Measurements from ENCODE around the gene PLCB1.
"Not testable (repeated sequence)": the region's sequence is repeated elsewhere in the genome, so short reads cannot be mapped to it uniquely, and the experiment has no call there.

PLCB1 gene

DNA sequence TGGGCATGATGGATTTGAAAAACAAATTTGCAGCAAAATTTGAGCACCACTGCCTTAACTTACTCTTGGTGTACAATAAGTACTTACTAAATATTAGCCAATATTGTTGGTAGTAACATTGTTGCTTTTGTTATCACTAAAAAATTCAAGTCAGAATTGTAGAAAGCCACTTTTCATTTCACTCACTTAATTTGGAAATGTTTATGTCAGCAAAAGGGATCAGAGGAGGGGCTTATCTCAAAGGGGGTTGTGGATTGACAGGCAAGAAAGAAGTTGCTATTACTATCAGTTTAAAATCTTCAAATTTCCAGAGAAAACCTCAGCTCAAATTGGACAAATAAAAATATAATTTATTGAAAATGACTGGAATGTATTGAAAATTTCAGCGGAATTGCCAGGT lies 241.5 kb downstream of the PLCB1 start:
- no peak for DNase-seq

DNA sequence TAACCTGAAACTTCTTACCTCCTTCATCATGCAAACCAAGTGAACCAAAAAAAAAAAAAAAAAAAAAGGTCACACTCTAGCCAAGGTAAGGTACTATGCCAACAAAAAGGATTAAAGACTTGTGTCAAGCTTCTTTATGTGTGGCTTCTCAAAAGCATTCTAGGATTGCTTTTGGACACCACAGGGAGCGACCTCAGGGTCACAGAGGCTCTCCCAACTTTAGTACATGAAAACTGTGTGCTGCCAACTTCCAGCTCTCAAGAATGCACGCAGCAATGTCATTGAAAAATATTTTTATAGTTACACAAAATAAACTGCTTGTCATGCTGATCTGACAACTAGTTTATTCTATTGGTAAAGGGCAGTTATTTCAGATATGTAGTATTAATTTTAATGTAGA lies 243.8 kb downstream of the PLCB1 start:
- DNase-seq, result no peak

DNA sequence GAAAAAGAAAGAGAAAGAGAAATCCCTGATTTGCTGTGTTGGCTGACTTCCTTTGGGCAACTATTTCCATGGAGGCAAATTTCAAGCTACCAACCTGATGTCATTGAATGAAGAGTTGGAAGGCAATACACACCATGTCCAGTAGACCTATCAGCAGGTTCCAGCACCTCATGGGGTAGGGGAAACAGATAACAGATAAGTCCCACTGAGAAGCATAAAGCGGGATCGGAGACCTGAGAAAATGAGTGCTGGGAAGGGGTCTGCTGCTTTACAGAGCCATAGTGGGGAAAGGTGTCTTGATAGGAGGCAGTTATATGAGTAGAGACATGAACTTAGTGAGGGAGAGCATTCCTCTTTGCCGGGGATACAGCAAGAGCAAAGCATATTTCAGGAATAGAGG lies 244.9 kb downstream of the PLCB1 start:
- no peak for DNase-seq

DNA sequence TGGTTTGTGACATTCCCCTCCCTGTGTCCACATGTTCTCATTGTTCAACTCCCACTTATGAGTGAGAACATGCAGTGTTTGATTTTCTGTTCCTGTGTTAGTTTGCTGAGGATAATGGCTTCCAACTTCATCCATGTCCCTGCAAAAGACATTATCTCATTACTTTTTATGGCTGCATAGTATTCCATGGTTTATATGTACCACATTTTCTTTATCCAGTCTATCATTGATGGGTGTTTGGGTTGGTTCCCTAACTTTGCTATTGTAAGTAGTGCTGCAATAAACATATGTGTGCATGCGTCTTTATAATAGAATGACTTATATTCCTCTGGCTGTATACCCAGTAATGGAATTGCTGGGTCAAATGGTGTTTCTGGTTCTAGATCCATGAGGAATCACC lies 247.1 kb downstream of the PLCB1 start:
- not testable (repeated sequence) for DNase-seq

DNA sequence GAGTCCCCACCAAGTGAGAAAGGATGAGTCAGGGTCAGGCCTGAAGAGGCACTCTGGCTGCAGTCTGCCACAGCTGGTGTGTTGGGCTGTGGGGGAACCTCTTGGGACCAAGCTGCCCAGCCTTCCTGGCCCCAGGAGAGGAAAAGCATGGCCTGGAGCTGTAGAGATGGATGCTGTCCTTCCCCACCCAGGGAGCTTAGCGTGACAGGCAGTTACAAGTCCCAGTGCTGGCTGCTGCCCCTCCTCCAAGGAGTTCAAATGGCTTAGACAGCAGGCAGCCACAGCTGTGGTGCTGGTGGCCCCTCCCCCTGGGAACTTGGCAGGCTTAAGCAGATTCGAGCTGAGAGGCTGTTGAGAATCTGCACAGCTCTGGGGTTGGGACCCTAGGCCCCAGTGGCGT lies 253.2 kb downstream of the PLCB1 start:
- peak; percentile 30 for DNase-seq

DNA sequence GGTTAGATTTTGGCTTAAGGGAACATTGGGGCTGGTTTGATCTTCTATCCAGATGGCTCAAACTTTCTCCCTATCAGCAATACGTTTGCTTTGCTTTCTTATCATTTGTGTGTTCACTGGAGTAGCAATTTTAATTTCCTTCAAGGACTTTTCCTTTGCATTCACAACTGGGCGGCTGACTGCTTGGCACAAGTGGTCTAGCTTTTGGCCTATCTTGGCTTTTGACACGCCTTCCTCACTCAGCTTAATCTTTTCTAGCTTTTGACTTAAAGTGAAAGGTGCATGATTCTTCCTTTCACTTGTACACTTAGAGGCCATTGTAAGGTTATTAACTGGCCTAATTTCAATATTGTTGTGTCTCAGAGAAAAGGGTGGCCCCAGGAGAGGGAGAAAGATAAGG lies 254.9 kb downstream of the PLCB1 start:
- DNase-seq, result no peak

DNA sequence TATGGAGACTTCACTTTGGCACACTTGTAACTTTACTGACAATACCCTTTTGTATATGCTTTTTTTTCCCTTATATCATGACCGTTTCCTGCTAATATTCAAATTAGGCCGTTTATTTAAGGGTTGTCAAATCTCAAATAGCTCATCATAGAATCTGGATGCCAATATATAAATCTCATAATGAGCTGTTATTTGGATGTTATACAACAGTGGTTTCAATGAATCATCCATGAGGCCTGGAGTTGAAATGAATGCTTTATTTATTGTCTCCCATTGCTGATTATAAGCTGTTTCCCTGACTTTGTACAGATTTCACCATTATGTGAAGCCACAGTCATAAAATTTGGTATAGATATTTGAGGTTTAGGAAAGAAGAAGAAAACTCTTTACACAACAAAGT lies 256.1 kb downstream of the PLCB1 start:
- DNase-seq, result no peak

DNA sequence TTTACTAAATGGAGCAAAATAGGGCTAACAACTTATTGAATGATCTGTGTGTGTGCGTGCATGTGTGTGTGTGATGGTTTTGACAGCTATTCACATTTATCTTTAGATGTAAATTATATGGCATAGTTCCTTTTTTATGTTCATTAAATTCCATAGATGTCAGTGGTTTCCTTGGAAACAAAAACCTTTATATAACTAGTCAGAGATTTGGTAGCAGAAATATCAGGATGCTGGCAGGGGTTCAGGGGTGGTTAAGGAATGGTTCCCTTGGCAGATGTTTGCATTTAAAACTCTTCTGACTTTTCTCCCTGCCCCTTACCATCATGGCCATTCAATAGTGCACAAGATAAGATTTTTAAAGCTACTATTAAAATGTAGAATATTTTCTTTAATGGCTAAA lies 256.6 kb downstream of the PLCB1 start:
- DNase-seq, result no peak

DNA sequence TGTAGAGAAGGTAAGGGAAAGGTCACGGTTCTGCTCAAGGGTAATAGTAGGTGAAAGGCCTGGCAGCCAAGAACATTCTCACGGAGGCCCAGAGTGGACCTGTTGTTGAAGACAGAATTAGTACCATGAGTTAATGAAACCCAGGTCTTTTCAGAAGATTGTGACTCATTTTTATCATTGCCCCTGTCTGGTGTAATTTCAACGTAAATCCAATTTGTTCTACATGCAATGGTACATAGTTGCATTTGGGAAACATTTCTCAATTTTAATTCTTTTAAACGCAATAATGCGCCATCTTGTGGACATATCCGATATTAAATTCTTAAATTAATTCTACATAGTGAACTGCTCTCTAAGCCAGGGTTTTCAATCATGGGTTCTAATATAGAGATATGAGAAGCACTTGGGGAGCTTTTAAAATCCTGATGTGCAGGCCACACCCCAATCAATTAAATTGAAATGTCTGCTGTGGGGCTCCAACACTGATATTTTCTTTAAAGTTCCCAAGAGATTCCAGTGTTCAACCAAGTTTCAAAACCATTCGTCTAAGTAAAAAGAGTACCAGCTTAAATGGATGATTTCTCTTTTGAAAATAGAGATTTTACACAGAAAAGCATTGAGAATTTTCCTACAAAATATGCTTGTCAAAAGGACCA lies 257.4 kb downstream of the PLCB1 start:
- DNase-seq, result no peak

DNA sequence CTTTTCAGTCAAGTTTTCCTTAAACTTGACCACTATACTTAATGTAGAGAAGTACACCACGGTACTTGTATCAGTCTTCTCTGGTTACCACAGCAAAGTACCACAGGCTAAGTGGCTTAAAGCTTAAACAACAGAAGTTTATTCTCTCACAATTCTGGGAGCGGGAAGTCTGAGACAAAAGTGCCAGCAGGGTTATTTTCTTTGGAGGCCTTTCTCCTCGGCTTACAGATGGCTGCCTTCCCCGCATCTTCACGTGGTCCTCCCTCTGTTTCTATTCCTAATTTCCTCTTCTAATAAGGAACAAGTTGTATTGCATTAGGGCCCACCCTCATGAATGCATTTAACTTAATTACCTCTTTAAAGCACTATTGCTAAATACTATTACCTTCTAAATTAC lies 258.0 kb downstream of the PLCB1 start:
- DNase-seq, result no peak

DNA sequence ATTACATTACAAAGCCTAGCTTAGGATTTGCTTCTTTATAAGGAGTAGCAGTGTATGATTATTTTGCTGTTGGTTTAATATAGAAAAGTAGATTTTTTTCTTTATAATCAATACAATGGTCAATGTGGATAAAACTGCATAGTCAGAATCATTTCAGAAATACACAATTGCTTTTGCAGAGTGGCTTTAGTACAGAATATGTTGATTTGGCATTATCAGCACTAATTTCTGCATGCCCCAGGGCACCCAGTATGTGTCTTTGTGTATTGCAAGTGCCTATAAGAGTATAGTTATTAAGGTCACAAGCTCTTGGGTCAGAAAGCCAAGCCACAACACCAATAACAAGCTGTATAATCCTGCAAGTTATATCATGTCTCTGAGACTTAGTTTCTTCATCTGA lies 258.4 kb downstream of the PLCB1 start:
- DNase-seq, result no peak

DNA sequence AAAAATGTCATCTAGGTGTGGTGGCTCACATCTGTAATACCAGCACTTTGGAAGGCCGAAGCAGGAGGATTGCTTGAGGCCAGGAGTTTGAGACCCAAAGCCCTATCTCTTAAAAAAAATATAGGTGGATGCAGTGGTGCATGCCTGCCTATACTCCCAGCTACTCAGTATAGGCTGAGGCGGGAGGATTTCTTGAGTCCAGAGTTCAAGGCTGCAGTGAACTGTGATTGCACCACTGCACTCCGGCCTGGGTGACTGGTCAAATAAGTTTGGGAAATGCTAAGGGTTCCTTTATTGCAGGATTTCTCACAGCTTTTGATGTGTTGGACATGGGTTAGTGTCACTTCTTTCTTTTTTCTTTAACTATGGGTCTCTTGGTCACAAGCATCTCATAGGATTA lies 261.3 kb downstream of the PLCB1 start:
- no peak for DNase-seq

DNA sequence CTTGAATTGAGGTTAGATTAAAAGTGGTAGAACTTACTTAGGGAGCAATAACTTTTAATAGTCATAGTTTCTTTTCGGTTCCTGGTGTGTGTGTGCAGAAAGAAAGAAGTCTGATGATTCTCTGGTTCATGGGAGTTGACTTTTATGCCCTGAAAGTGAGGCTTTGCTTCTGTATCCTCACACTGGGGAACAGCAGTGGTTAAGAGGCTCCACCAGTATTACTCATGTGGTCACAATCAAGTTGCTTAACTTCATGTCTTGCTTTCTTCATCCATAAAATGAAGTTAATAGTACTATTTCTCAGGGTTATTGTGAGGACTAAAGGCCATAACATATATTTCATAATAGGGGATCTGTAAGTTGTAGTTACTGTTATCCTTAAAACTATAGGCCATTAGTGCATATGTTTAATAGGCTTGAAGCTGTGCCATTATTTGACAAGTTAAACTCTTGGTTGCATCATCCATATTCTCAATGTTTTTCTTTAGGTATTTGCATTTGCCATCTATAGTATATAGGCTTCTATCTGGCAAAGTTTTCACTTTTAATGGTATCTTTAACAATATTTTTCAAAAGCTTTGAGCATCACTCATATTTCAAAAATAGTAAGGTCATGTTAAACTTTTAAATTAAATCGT lies 262.4 kb downstream of the PLCB1 start:
- DNase-seq, result no peak

DNA sequence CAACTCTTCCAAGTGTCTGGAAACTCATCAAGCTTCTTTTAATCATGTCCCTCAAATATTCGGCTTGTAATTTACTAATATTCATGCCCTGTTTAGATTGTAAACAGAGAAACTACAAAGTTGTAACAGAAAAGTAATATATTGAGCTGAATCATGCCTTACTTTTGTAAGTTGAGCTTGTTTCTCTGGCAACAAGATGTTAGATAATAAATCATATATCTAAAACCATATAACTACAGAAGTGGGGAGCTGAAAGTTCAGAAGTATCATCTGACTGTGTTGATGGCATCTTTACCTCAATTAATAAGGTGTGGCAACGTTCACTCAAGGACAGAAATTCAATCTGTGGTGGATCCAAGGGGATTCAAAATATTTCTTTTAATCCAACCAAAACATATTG lies 263.9 kb downstream of the PLCB1 start:
- DNase-seq, result no peak

DNA sequence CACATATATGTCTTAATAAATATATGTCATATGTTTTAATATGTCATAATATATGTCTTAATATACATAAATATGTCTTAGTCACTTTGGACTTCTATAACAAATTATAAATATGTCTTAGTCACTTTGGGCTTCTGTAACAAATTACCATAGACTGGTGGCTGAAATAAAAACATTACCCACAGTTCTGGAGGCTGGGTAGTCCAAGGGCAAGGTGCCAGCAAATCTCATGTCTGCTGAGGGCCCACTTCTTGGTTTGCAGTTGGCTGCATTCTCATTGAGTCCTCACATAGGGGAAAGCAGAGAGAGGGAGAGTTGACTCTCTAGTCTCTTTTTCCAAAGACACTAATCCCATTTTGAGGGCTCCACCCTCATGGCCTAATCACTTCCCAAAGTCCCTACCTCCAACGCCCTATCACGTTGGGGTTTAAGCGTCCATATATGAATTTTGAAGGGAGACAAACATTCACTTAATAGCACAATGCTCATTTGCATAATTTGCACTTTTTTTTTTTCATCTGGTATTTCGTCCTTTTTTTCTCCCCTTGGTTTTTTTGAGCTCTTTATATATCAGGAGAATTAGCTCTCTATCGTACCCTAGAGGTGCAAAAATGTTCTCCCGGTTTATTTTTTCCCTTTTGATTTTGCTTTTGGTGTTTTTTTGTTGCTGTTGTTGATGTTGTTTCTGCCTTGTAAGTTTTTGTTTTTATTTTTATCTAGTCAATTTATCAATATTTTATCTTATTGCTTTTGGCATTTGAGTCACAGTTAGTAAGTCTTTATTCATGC lies 266.4 kb downstream of the PLCB1 start:
- DNase-seq, result no peak

DNA sequence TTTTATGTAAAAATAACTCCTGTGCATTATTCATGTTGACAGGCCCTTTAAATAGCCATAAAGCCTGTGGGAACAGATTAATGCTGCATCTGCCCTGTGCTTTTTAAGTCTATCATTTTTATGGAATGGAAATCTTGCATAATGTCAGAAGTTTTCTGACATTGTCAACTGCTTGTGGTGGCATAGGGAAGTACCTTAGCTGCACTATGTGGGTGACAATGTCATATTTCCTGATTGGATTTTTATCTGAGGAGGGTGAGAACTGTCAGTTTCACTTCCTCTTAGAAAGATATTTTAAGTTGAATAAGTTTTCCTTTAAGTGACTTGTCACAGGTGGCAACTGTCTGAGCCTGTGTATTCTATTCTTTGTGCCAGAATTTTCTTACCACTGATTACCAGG lies 267.9 kb downstream of the PLCB1 start:
- no peak for DNase-seq

DNA sequence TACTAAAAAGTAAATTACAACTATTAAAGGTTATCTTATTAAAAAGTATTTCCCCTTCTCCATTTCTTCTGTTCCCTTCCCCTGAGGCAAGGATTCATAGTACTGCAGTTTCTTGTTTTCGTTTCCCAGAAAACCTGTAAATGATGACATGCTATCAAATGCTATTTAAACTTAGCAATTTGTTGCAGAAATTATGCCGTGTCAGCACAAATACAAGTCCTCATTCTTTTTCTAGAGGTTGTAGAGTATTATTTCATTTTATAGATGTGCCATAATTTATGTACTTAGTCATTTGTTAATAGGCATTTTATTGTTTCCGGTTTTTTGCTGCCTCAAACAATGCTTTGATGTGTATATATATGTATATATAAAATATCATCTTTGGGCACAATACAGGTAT lies 268.4 kb downstream of the PLCB1 start:
- no peak for DNase-seq

DNA sequence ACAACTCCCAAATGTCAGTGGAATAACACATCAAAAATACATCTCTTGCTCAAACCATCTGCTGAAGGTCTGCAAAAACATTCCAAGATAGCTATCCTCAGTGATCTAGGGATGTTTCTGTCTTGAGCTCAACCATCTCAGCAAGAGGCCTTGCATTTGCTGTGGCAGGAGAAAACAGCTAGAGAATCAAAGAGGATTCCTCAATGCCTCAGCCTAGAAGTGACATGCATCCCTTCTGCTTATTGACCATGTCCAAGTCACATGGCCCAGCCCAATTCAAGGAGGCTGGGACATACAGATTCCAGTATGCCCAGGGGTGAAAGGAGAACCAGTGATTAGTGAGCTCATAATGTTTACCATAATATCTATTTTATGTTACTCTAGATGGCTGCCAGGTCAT lies 269.5 kb downstream of the PLCB1 start:
- no peak for DNase-seq

DNA sequence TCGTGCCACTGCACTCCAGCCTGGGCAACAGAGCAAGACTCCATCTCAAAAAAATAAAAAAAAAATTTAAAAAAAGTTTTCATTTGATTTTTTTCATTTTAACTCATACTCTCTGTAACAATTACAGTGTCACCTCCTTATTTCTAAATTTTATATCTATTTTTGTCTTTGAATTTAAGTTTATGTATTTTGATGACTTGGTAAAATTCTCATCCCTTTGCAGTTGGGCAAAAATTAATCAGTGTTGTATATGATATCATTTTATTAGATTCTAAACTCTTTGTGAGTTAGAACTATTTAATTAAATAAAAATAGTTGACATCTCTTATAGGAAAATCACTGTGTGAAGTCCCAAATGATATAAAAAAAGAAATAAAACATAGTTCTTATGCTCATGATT lies 270.7 kb downstream of the PLCB1 start:
- no peak for DNase-seq

DNA sequence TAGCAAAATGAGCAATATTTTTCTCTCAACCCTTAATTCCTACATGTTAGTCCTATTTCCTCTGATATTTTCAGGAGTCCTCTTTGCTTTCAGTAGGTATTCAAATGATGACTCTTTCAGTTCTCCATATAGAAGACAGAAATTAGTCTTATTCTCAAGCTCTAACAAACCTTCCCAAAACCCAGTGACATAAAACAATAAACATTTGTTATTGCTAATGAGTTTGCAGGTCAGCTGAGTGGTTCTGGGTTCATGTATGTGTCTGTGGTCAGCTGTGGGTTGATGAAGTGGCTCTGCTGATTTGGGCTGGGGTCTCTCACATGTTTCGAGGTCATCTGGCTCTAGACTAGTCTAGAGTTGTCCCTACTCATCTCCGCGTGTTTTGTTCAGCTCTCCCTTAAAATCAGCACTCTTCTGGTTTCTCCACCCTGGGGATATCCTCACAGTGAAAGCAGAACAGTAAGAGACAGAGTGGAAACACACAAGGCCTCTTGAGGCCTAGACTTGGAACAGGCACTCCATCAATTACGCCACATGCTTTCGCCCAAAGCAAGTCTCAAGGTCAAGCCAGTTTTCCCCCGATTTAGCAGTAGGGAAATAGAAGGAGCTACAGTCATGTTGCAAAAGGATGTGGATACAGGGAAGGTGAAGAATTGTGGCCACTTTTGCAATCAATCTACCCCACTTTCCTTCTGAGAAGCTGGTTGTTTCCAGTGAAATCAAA lies 273.0 kb downstream of the PLCB1 start:
- no peak for DNase-seq

DNA sequence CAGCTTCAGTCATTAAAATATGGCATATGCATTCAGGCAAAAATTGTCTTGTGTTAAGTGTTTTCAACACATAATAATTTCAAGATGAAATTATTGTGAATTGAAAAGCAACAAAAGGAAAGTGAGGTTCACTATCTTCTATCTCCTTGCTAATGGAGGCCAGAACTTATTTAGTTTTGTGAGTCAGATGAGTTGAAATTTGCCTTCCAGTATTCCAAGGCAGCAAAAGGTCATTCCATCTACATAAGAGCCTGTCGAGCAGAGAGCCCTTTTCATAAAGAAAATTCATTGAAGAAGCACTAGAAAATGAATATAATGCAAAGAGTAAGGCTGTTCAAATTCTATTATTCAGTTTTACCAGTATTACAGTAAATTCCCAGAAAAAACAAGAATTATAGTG lies 274.3 kb downstream of the PLCB1 start:
- DNase-seq, result no peak

DNA sequence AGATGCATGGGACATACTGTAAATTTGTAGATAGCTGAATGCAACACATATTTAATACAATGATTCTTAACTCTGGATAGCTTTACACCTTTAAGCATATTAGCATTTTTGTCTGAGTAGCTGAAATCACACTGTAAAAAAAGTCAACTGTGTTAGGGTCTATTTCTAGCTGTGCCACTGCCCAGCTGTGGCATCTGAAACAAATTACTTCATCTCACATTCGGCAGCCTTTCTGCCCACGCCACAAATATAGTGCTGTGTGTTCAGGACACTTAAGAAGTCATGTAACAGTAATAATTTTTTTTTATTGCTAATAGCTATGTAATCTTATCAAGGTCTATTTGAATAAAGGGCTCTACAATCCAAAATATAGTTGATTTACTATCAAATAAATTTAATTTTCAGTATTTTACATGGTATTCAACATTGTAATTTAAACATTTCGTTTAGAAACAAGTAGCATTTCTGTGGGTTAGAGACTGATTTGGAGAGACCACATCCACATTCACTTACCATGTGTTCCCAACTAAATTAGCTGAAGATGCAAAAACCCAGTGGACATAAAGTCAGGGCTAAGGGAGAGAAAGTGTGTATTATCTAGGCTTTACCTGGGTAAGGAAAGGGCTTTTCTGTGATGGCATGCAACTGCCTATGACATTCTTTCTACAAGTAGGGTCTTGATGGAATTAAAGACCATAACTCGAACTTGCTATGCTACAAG lies 276.7 kb downstream of the PLCB1 start:
- no peak for DNase-seq

DNA sequence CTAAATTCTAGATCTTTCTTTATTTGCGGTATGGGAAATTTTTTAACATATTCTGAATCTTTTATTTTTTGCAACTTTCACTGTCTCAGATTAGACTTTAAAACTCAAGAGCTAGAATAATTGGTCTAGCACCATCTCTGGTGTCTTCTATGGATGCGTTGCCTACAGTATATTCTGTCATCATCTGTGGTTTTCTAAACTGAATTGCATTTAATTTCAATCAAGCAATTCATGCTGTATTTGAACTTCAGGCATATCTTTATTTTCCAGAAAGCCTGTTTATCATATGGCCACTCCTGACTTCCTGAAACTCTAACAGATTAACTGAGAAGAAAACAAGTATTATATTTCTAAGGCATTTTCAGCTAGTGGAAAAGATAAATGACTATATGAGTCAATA lies 281.6 kb downstream of the PLCB1 start:
- no peak for DNase-seq

Data from right hindlimb (tissue), 1 donor.